ENCODE results near the gene SUPT4H1.

Gene SUPT4H1

GRCh38 chr17:58336456-58337209 is 15.4 kb downstream of the SUPT4H1 start:
- Mint-ChIP-seq H3K4me3 (peak overlapping the region; percentile 77), H3K4me1 (ENCODE audit: low read depth) (peaks cover 85% of the 10 kb centered on the region), H3K27me3 (no peaks in the 10 kb centered on the region), H3K9me3 (no peaks in the 10 kb centered on the region), H3K27ac (peak overlapping the region; percentile 100), H3K36me3 (ENCODE audit: low read depth) (peaks cover 20% of the 10 kb centered on the region)
- intact Hi-C loops (cut with micrococcal nuclease): no loop called here

DNA sequence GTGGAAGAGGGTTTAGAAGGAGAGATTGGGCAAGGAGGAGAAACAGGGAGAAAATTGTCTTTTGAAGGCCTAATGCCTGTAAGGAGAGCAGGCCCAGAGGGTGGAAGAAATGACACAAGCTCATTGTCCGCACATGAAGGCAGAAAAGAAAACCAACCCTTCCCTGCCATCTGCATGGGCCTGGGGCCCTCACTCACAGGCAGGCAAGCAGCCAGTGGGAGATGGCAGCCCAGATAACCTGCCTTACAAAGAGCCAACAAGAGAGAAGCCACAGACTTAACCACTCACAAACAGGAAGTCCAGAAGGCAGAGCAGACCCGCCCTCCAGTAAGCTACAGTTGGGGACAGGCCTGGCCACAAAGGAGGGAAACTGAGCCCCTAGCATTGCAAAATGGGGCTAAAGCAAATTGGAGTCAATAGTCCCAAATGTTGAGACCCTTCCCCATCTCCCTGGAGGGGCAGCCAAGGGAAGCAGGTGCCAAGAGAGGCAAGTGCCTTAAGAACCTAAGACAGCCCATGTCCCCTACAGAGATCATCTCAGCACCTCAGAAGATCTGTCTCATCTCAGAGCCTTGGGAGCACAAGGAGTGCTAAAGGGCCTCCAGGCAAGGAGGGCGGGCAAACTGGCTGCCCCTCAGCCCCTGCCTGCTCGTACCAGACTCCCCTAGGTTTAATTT is 16.1 kb downstream of the SUPT4H1 start:
- no peaks in the 10 kb centered on the region for H3K9me3 Mint-ChIP-seq
- H3K27ac Mint-ChIP-seq: peak overlapping the region; percentile 100
- peaks cover 23% of the 10 kb centered on the region for H3K36me3 Mint-ChIP-seq (ENCODE audit: low read depth)
- no peaks in the 10 kb centered on the region for H3K27me3 Mint-ChIP-seq
- H3K4me3 Mint-ChIP-seq: peak overlapping the region; percentile 77
- peaks cover 83% of the 10 kb centered on the region for H3K4me1 Mint-ChIP-seq (ENCODE audit: low read depth)
- intact Hi-C loops (cut with micrococcal nuclease): no loop called here

DNA sequence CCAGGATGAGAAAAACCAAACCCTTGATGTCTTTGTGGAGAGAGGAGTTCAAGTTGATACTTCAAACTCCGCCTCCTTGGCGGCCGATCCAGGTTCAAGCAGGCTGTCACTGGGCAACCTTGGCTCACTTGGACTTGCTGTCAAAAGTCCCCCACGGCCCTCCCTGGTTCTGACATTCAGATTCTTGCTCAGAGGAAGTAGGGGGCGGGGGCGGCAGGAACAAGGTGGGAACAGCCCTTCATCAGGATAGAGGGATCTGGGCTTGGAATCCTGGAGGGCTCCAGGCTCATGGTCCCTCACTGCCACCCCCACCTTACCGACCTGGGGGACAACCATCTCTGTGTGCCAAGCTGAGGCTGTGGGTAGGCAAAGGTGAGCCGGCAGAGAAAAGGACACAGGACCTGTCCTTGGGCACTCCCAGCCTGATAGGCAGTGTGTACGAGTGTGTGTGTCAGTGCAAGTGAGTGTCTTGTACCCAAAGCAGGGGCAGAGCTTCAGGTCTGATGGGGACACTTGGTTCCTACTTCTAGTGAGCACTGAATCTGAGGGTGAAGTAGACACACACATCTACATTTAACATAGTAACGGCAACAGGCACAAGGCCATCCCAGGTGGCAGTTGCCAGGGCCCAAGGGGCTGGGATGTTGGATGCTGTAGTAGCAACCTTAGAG is 16.8 kb downstream of the SUPT4H1 start:
- peak overlapping the region; percentile 100 for H3K27ac Mint-ChIP-seq
- H3K27me3 Mint-ChIP-seq: no peaks in the 10 kb centered on the region
- peaks cover 30% of the 10 kb centered on the region for H3K36me3 Mint-ChIP-seq (ENCODE audit: low read depth)
- no peaks in the 10 kb centered on the region for H3K9me3 Mint-ChIP-seq
- peaks cover 79% of the 10 kb centered on the region for H3K4me1 Mint-ChIP-seq (ENCODE audit: low read depth)
- peak overlapping the region; percentile 77 for H3K4me3 Mint-ChIP-seq
- intact Hi-C loops (cut with micrococcal nuclease): no loop called here

- intact Hi-C loops (cut with micrococcal nuclease): no loop called here
- Mint-ChIP-seq H3K4me1 (ENCODE audit: low read depth) (peaks cover 79% of the 10 kb centered on the region), H3K36me3 (ENCODE audit: low read depth) (peaks cover 36% of the 10 kb centered on the region), H3K4me3 (peak overlapping the region; percentile 77), H3K27me3 (no peaks in the 10 kb centered on the region), H3K27ac (peak overlapping the region; percentile 100), H3K9me3 (no peaks in the 10 kb centered on the region)
Measured at GRCh38 chr17:58334661-58335060, 17.3 kb downstream of the SUPT4H1 start.

DNA sequence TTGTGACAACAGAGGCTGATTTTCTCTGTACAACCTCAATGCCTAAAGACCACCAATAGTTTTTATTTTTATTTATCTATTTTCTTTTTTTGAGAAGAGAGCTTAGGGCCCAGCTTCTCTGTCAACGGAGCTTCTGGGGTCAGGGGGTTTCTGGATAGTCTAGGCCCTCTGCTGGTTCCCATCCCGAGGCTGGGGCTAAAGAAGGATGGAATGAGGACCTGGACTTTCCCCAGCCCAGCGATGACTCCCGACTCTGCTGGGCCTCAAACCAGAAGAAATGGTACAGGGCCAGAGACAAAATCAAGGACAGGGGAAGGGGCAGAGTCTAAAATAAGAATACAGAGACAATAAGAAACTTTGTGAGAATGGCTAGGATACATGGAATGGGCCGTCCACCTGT is 17.7 kb downstream of the SUPT4H1 start:
- Mint-ChIP-seq H3K9me3 (no peaks in the 10 kb centered on the region), H3K4me3 (peak overlapping the region; percentile 98), H3K36me3 (ENCODE audit: low read depth) (peaks cover 38% of the 10 kb centered on the region), H3K4me1 (ENCODE audit: low read depth) (peaks cover 78% of the 10 kb centered on the region), H3K27ac (peak overlapping the region; percentile 100), H3K27me3 (no peaks in the 10 kb centered on the region)
- intact Hi-C loops (cut with micrococcal nuclease): no loop called here

- Mint-ChIP-seq H3K36me3 (ENCODE audit: low read depth) (peaks cover 38% of the 10 kb centered on the region), H3K4me3 (peak overlapping the region; percentile 98)
Measured at GRCh38 chr17:58333736-58334207, 18.2 kb downstream of the SUPT4H1 start.

DNA sequence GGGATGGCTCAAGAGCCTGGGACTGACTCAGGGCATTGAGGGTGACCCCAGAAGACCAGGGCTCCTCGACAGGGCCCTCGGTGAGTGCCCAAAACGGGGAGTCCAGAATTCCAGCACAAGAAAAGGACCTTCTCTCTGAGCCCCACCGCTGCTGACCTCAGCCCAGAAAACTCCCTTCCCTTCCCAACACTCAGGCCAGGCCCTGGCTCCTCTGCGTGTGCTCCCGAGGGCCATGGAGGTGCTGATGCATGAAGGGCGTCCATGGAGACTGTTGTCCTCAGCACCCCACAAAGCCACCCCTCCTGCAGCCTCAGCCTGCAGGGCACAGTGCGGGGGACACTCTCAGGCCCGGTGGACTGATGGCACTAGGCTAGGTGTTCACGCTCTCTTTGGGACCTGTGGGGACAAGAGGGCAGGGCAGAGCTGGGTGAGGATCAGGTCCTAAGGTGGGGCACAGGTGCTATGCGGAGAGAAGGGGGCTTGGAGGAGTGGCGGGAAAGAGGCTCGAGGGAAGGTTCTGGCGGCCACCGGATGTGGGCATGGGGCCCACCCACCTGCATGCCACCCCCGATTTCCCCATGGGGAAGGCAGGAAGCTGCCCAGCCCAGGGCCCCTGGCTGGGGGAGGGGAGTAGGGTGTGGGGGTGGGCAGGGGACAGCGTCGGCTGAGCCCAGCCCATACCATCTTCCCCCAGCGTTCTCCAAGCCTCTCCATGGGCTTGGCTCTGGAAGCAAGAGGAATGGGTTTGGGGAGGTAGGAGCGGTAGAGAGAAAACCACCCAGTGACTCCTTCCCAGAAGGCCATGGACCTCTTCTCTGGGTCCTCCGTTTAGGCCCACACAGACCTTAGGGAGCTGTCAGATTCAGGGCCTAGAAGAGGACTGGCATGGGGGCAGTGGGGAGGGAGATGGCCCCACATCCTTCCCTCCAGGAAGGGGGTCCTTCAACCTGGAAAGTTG is 18.9 kb downstream of the SUPT4H1 start:
- no peaks in the 10 kb centered on the region for H3K9me3 Mint-ChIP-seq
- H3K27ac Mint-ChIP-seq: peak overlapping the region; percentile 100
- H3K4me3 Mint-ChIP-seq: peak overlapping the region; percentile 98
- H3K27me3 Mint-ChIP-seq: no peaks in the 10 kb centered on the region
- intact Hi-C loops (cut with micrococcal nuclease): no loop called here
- H3K4me1 Mint-ChIP-seq (ENCODE audit: low read depth): peaks cover 78% of the 10 kb centered on the region
- peaks cover 38% of the 10 kb centered on the region for H3K36me3 Mint-ChIP-seq (ENCODE audit: low read depth)

More at GRCh38 chr17:58333736-58334207, 18.2 kb downstream of the SUPT4H1 start:
- H3K9me3 Mint-ChIP-seq: no peaks in the 10 kb centered on the region
- intact Hi-C loops (cut with micrococcal nuclease): no loop called here
- peak overlapping the region; percentile 100 for H3K27ac Mint-ChIP-seq
- no peaks in the 10 kb centered on the region for H3K27me3 Mint-ChIP-seq
- H3K4me1 Mint-ChIP-seq (ENCODE audit: low read depth): peaks cover 78% of the 10 kb centered on the region

DNA sequence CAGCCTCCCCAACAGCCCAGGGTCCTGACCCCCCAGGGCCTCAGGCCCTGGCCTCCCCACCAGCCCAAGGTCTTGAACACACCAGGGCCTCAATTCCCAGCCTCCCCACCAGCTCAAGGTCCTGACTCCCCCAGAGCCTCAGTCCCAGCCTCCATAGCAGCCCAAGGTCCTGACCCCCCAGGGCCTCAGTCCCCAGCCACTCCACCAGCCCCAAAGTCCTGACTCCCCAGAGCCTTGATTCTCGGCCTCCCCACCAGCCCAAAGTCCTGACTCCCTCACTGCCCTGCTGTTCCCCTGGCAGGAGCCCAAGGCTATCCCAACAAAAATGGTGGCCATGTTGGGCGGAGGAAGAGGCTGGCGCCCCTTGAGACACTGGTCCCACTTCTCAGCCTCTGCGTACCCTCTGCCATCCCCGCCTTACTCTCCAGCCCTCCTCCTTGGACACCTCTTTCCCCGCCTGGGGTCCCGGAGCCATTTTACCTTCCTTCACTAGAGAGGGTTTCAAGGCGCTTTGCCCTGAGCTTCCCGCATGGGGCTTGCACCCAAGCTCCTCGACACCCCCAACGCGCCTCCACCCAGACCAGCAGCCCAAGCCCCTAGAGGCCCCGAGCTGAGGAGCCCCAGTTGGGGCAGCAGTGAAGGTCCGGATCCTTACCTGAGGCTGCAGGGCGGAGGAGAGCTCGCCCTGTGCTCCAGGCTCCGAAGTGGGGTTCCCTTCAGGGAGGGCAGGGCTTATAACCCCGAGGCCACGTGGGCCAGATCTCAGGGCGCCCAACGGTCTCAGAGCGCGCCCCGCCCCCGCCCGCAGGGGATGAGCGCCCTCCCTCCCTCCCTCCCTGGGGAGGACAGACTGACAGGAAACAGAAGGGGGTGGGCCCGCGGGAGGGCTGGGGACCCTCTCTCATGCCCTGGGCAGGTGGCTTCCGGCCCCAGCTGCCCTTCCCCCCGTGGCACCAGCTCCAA is 19.9 kb downstream of the SUPT4H1 start:
- H3K27ac Mint-ChIP-seq: peak overlapping the region; percentile 100
- no peaks in the 10 kb centered on the region for H3K9me3 Mint-ChIP-seq
- peaks cover 78% of the 10 kb centered on the region for H3K4me1 Mint-ChIP-seq (ENCODE audit: low read depth)
- peak overlapping the region; percentile 98 for H3K4me3 Mint-ChIP-seq
- peaks cover 38% of the 10 kb centered on the region for H3K36me3 Mint-ChIP-seq (ENCODE audit: low read depth)
- intact Hi-C loops (cut with micrococcal nuclease): no loop called here
- H3K27me3 Mint-ChIP-seq: peaks cover 3% of the 10 kb centered on the region

GRCh38 chr17:58330997-58331814 is 20.8 kb downstream of the SUPT4H1 start:
- Mint-ChIP-seq H3K36me3 (ENCODE audit: low read depth) (peaks cover 38% of the 10 kb centered on the region), H3K9me3 (no peaks in the 10 kb centered on the region), H3K4me1 (ENCODE audit: low read depth) (peaks cover 78% of the 10 kb centered on the region), H3K27me3 (peaks cover 7% of the 10 kb centered on the region), H3K4me3 (peak overlapping the region; percentile 98), H3K27ac (peak overlapping the region; percentile 100)
- intact Hi-C loops (cut with micrococcal nuclease): no loop called here

DNA sequence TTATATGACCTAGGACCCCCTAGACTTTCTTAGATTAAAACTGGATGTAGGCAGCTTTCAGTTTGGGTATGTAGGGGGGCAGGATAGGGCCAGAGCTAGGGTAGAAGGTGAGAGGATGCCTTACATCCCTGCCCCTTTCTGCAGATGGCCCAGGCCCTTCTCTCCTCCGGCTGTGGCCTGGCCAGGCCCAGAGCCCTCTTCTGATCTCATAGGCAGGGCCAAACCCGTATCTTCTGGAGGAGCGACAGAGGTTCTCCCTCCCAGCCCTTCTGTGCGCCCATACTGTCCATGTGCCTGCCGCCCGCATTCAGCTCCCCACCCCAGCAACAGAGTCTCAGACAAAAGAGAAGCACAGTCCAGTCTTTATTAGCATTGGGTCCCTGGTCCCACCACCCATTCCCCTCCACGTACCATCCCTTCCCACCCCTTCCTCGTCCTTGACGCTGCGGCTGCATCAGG is 21.4 kb downstream of the SUPT4H1 start:
- H3K9me3 Mint-ChIP-seq: no peaks in the 10 kb centered on the region
- peak overlapping the region; percentile 100 for H3K27ac Mint-ChIP-seq
- peaks cover 78% of the 10 kb centered on the region for H3K4me1 Mint-ChIP-seq (ENCODE audit: low read depth)
- peaks cover 38% of the 10 kb centered on the region for H3K36me3 Mint-ChIP-seq (ENCODE audit: low read depth)
- H3K27me3 Mint-ChIP-seq: peaks cover 13% of the 10 kb centered on the region
- H3K4me3 Mint-ChIP-seq: peak overlapping the region; percentile 98
- intact Hi-C loops (cut with micrococcal nuclease): no loop called here

- peaks cover 78% of the 10 kb centered on the region for H3K4me1 Mint-ChIP-seq (ENCODE audit: low read depth)
- H3K36me3 Mint-ChIP-seq (ENCODE audit: low read depth): peaks cover 38% of the 10 kb centered on the region
- intact Hi-C loops (cut with micrococcal nuclease): loop anchor here (1.0 to 10.0 kb wide), 4 partner anchors 8 to 45 kb away; partner anchors contain the start of gene SUPT4H1
- H3K9me3 Mint-ChIP-seq: no peaks in the 10 kb centered on the region
- H3K27ac Mint-ChIP-seq: peak overlapping the region; percentile 100
- peak overlapping the region; percentile 98 for H3K4me3 Mint-ChIP-seq
- peaks cover 19% of the 10 kb centered on the region for H3K27me3 Mint-ChIP-seq
Measured at GRCh38 chr17:58329810-58330537, 22.0 kb downstream of the SUPT4H1 start.
